ENCODE data around the gene YPEL2. TPM values are rescaled to one million over a fixed set of nuclear protein-coding genes. Genes with fewer than 3 reads are reported as not detected.

YPEL2 gene
- total and polyA plus RNA-seq, 2 of the 13 experiments (the other 11 are each of a cell fraction or from before 2014, with no cell fraction given) = 8.5 to 21.1 TPM

GRCh38 chr17:59368218-59368857 lies 36.9 kb downstream of the YPEL2 start (continued):
- TF ChIP-seq CSRNP2 (CRISPR knock-in tag; conservative IDR thresholded peaks at IDR 0.05; ENCODE audit: low read depth) (no peak), MAF1 (CRISPR knock-in tag; IDR thresholded peaks at IDR 0.05; ENCODE audit: borderline replicate concordance) (no peak), SOX13 (IDR thresholded peaks at IDR 0.05) (peak; percentile 67), SOX13 (CRISPR knock-in tag; conservative IDR thresholded peaks at IDR 0.05 in 1 of 2, IDR thresholded peaks at IDR 0.05 in 1 of 2) (peak in 1 of 2 experiments; percentile 94; a peak in 2 of 4 replicates), SOX6 (IDR thresholded peaks at IDR 0.05) (no peak), SOX6 (CRISPR knock-in tag; IDR thresholded peaks at IDR 0.05) (peak; percentile 90), RXRB (CRISPR knock-in tag; IDR thresholded peaks at IDR 0.05; ENCODE audit: borderline replicate concordance) (peak; percentile 81), ZBTB4 (CRISPR knock-in tag; IDR thresholded peaks at IDR 0.05; ENCODE audit: borderline replicate concordance) (peak; percentile 75; the same call in 1 of the 2 replicates), PREB (CRISPR knock-in tag; IDR thresholded peaks at IDR 0.05) (no peak), RXRA (CRISPR knock-in tag; IDR thresholded peaks at IDR 0.05) (0 out of 2 replicates have a peak, but pooled peaks have one; percentile 66), ZGPAT (CRISPR knock-in tag; IDR thresholded peaks at IDR 0.05) (peak; percentile 49; the same call in 1 of the 2 replicates), ZNF777 (CRISPR knock-in tag; IDR thresholded peaks at IDR 0.05) (no peak), GATAD1 (CRISPR knock-in tag; IDR thresholded peaks at IDR 0.05) (no peak), HMG20A (CRISPR knock-in tag; IDR thresholded peaks at IDR 0.05; ENCODE audit: borderline replicate concordance) (0 out of 2 replicates have a peak, but pooled peaks have one; percentile 52), BCL6 (CRISPR knock-in tag; IDR thresholded peaks at IDR 0.05) (peak; percentile 58), NCOA2 (CRISPR knock-in tag; IDR thresholded peaks at IDR 0.05) (peak; percentile 72), PPARG (CRISPR knock-in tag; conservative IDR thresholded peaks at IDR 0.05) (peak; percentile 87), NFIC (IDR thresholded peaks at IDR 0.05; ENCODE audit: low read length) (peak; percentile 30; the same call in 1 of the 2 replicates), ZNF788 (CRISPR knock-in tag; IDR thresholded peaks at IDR 0.05; ENCODE audit: borderline replicate concordance) (0 out of 2 replicates have a peak, but pooled peaks have one; percentile 45), ZNF329 (CRISPR knock-in tag; IDR thresholded peaks at IDR 0.05; ENCODE audit: low read depth) (peak; percentile 86; the same call in 1 of the 2 replicates), ZNF512 (CRISPR knock-in tag; IDR thresholded peaks at IDR 0.05) (no peak)
